SK-N-SH (cell line): Measurements from ENCODE around the gene SYNGR4. TPM values are rescaled to one million over a fixed set of nuclear protein-coding genes. Genes with fewer than 3 reads are reported as not detected.

Source experiments
- CTCF ChIA-PET: fragments of 300-600, 350-600 bp; formaldehyde crosslinking; extraction: SDS; loops from one replicate; lab custom pipeline; 2021; lab: Yijun Ruan, JAX
- POLR2A ChIA-PET: fragments of 350-600 bp; sonication (Branson Sonifier 250); formaldehyde crosslinking; extraction: SDS; loops from one replicate; lab custom pipeline; 2020; ENCODE audit warnings: antibody characterized with exemption, inconsistent platforms; lab: Yijun Ruan, JAX
- DNase-seq: peaks from one replicate; pipeline ENCODE4 v3.0.0; 2012
- H2AFZ ChIP-seq: fragments of 200-600 bp; sonication (generic); 2 replicates; pipeline ENCODE4 v1.8.1; 2016; ENCODE audit warnings: antibody characterized with exemption, mild to moderate bottlenecking, low read depth
- H3F3A ChIP-seq: fragments of 200-600 bp; sonication (generic); replicated peaks from 2 replicates; pipeline ENCODE3; 2016; ENCODE audit warnings: antibody characterized with exemption, mild to moderate bottlenecking; ENCODE audit not compliant: insufficient read depth
- H3K27ac ChIP-seq, 2 experiments: fragments of 200-500 bp in 1 of 2; fragments of 200-600 bp in 1 of 2; sonication (Bioruptor generic) in 1 of 2; sonication (generic), shearing (Covaris generic) in 1 of 2; 2 replicates each; pipeline versions ENCODE4 v1.5.1 to v1.6.1; 2014 to 2016; ENCODE audit warnings: low read depth in 2 of 2, inconsistent platforms in 1 of 2, low read length in 1 of 2, mild to moderate bottlenecking in 1 of 2, mixed read lengths in 1 of 2
- H3K27me3 ChIP-seq: fragments of 200-600 bp; sonication (generic), shearing (Covaris generic); 2 replicates; pipeline ENCODE4 v1.6.1; 2016; ENCODE audit warnings: mixed run types; ENCODE audit not compliant: insufficient read depth
- H3K36me3 ChIP-seq, 2 experiments: fragments of 200-500 bp in 1 of 2; fragments of 200-600 bp in 1 of 2; sonication (Bioruptor generic) in 1 of 2; sonication (generic) in 1 of 2; replicated peaks in 1 of 2; 2 replicates each; pipeline versions ENCODE3 to v1.5.1; 2014 to 2016; ENCODE audit warnings: low read length in 1 of 2, mild to moderate bottlenecking in 1 of 2; ENCODE audit not compliant: insufficient read depth in 2 of 2, control insufficient read depth in 1 of 2
- H3K4me1 ChIP-seq, 2 experiments: fragments of 200-500 bp in 1 of 2; fragments of 200-600 bp in 1 of 2; sonication (Bioruptor generic) in 1 of 2; sonication (generic), shearing (Covaris generic) in 1 of 2; 2 replicates each; pipeline versions ENCODE4 v1.5.1 to v1.6.1; 2014 to 2016; ENCODE audit warnings: low read depth in 1 of 2, low read length in 1 of 2, mixed run types in 1 of 2; ENCODE audit not compliant: insufficient read depth in 2 of 2, control insufficient read depth in 1 of 2
- H3K4me2 ChIP-seq: fragments of 200-600 bp; sonication (generic), shearing (Covaris generic); 2 replicates; pipeline ENCODE4 v1.6.1; 2017; ENCODE audit warnings: mixed run types
- H3K4me3 ChIP-seq, 2 experiments: fragments of 200-500 bp in 1 of 2; fragments of 200-600 bp in 1 of 2; sonication (Bioruptor generic) in 1 of 2; sonication (generic), shearing (Covaris generic) in 1 of 2; 2 replicates each; pipeline versions ENCODE4 v1.5.1 to v1.8.1; 2014 to 2016; ENCODE audit warnings: low read depth in 2 of 2, inconsistent platforms in 1 of 2, low read length in 1 of 2, mild to moderate bottlenecking in 1 of 2, mixed read lengths in 1 of 2, moderate library complexity in 1 of 2
- H3K79me2 ChIP-seq: fragments of 200-600 bp; sonication (generic); 2 replicates; pipeline ENCODE4 v1.8.1; 2017; ENCODE audit warnings: mild to moderate bottlenecking; ENCODE audit not compliant: insufficient read depth
- H3K9ac ChIP-seq: fragments of 200-600 bp; sonication (generic); 2 replicates; pipeline ENCODE4 v1.6.1; 2017; ENCODE audit warnings: mixed run types
- H3K9me2 ChIP-seq: fragments of 200-600 bp; sonication (generic); 2 replicates; pipeline ENCODE4 v1.6.1; 2017; ENCODE audit warnings: mixed run types
- H3K9me3 ChIP-seq: fragments of 200-600 bp; sonication (generic); 2 replicates; pipeline ENCODE4 v1.6.1; 2017; ENCODE audit warnings: mixed run types, mild to moderate bottlenecking, moderate library complexity
- H4K20me1 ChIP-seq: fragments of 200-600 bp; sonication (generic); 2 replicates; pipeline ENCODE4 v1.6.1; 2017; ENCODE audit warnings: mild to moderate bottlenecking, mixed run types; ENCODE audit not compliant: insufficient read depth
- CHD2 ChIP-seq: fragments of 150-350 bp; IDR thresholded peaks from 2 replicates; pipeline ENCODE4 v1.6.1; 2018; ENCODE audit warnings: low read length; ENCODE audit not compliant: partially characterized antibody
- ELF1 ChIP-seq: IDR thresholded peaks from 2 replicates; pipeline ENCODE4 v1.4.0; 2012
- FOSL2 ChIP-seq: IDR thresholded peaks from 2 replicates; pipeline ENCODE4 v1.4.0; 2012; ENCODE audit warnings: low read depth, mild to moderate bottlenecking, moderate library complexity, borderline replicate concordance
- FOXJ3 ChIP-seq: sonication (generic); formaldehyde crosslinking; IDR thresholded peaks from 2 replicates; pipeline ENCODE4 v1.5.1; 2020; ENCODE audit warnings: mild to moderate bottlenecking, missing genetic modification reagents
- FOXM1 ChIP-seq: IDR thresholded peaks from 2 replicates; pipeline ENCODE4 v1.4.0; 2012; ENCODE audit warnings: low read depth, mild to moderate bottlenecking
- GABPA ChIP-seq: IDR thresholded peaks from 2 replicates; pipeline ENCODE4 v1.4.0; 2012; ENCODE audit warnings: low read depth, mild to moderate bottlenecking
- JUND ChIP-seq: IDR thresholded peaks from 2 replicates; pipeline ENCODE4 v1.4.0; 2012
- POLR2AphosphoS5 ChIP-seq: IDR thresholded peaks from 2 replicates; pipeline ENCODE4 v1.6.1; 2012; ENCODE audit warnings: low read depth, low read length
- RAD21 ChIP-seq: IDR thresholded peaks from 2 replicates; pipeline ENCODE4 v1.6.1; 2012; ENCODE audit warnings: mild to moderate bottlenecking, low read length
- RCOR1 ChIP-seq: fragments of 150-350 bp; IDR thresholded peaks from 2 replicates; pipeline ENCODE4 v1.6.1; 2017; ENCODE audit warnings: antibody characterized with exemption, low read length
- RFX5 ChIP-seq: IDR thresholded peaks from 2 replicates; pipeline ENCODE4 v1.6.1; 2012; ENCODE audit warnings: mild to moderate bottlenecking, improper control_type of control experiment, low read length
- RXRA ChIP-seq: IDR thresholded peaks from 2 replicates; pipeline ENCODE4 v1.4.0; 2012; ENCODE audit warnings: low read depth, mild to moderate bottlenecking, borderline replicate concordance
- SIN3A ChIP-seq: IDR thresholded peaks from 2 replicates; pipeline ENCODE4 v1.6.1; 2012; ENCODE audit warnings: low read depth, mild to moderate bottlenecking, low read length, moderate library complexity, borderline replicate concordance
- TAF1 ChIP-seq: IDR thresholded peaks from 2 replicates; pipeline ENCODE4 v1.6.1; 2012; ENCODE audit warnings: low read depth, mild to moderate bottlenecking, low read length, moderate library complexity, borderline replicate concordance
- TEAD4 ChIP-seq: IDR thresholded peaks from 2 replicates; pipeline ENCODE4 v1.4.0; 2012; ENCODE audit warnings: mild to moderate bottlenecking, borderline replicate concordance; ENCODE audit not compliant: insufficient read depth
- YY1 ChIP-seq: IDR thresholded peaks from 2 replicates; pipeline ENCODE4 v1.4.0; 2012; ENCODE audit warnings: low read depth, mild to moderate bottlenecking
- whole genome bisulfite sequencing: methylation state at CpG from one replicate; pipeline ENCODE4 v1.1.6; 2017; ENCODE audit warnings: low lambda C conversion rate; 5-methylcytosine and 5-hydroxymethylcytosine counted together
- polyA plus RNA-seq, 3 experiments: library from polyadenylated mRNA; depleted of rRNA; stranded (reverse); fragments of >200 nt; gene quantifications; 2 replicates each; pipeline ENCODE4 v1.2.3, GENCODE V29; 2012
- TF ChIP-seq, protein P1 (sequence below): IDR thresholded peaks from 2 replicates; pipeline ENCODE4 v1.4.0; 2012; ENCODE audit warnings: low read depth
- TF ChIP-seq, protein P2 (sequence below): fragments of 150-350 bp; IDR thresholded peaks from 2 replicates; pipeline ENCODE4 v1.6.1; 2017; ENCODE audit warnings: antibody characterized with exemption, low read length, low read depth, borderline replicate concordance
- TF ChIP-seq, protein P3 (sequence below): IDR thresholded peaks from 2 replicates; pipeline ENCODE4 v1.4.0; 2012; ENCODE audit warnings: low read depth, borderline replicate concordance
- TF ChIP-seq, protein P4 (sequence below): fragments of 150-350 bp; IDR thresholded peaks from 2 replicates; pipeline ENCODE4 v1.6.1; 2016; ENCODE audit warnings: mild to moderate bottlenecking, low read depth, low read length
- TF ChIP-seq, protein P5 (sequence below): IDR thresholded peaks from 2 replicates; pipeline ENCODE4 v1.4.0; 2012; ENCODE audit warnings: low read depth, borderline replicate concordance
- TF ChIP-seq, protein P6 (sequence below): fragments of 200-600 bp; sonication (generic); IDR thresholded peaks from 2 replicates; pipeline ENCODE4 v1.6.1; 2017; ENCODE audit warnings: antibody characterized with exemption, mild to moderate bottlenecking, moderate library complexity

The SYNGR4 gene
- polyA plus RNA-seq, 1 of the 3 experiments (the other 2 are of a cell fraction), result 0.08 TPM

DNA sequence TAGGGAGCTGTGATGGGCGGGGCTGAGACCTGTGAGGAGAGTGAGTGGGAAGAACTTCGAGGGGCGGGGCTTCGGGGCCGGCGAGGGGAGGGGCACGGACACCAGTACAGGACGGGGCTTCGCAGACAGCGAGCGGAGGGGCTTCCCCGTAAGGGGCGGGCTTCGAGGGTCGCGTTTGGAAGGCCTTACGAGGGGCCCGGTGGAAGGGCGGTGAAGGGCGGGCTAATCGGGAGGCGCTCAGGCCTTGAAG is 42.9 kb upstream of the SYNGR4 start (continued):
- TF ChIP-seq, protein P1, sequence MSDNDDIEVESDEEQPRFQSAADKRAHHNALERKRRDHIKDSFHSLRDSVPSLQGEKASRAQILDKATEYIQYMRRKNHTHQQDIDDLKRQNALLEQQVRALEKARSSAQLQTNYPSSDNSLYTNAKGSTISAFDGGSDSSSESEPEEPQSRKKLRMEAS, result no peak
- no peak for TF ChIP-seq YY1
- TF ChIP-seq, protein P2, sequence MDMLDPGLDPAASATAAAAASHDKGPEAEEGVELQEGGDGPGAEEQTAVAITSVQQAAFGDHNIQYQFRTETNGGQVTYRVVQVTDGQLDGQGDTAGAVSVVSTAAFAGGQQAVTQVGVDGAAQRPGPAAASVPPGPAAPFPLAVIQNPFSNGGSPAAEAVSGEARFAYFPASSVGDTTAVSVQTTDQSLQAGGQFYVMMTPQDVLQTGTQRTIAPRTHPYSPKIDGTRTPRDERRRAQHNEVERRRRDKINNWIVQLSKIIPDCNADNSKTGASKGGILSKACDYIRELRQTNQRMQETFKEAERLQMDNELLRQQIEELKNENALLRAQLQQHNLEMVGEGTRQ, result no peak
- TF ChIP-seq FOXJ3 (CRISPR knock-in tag), result no peak
- TF ChIP-seq SIN3A, result no peak
- TF ChIP-seq RXRA, result no peak
- TF ChIP-seq TEAD4, result no peak

DNA sequence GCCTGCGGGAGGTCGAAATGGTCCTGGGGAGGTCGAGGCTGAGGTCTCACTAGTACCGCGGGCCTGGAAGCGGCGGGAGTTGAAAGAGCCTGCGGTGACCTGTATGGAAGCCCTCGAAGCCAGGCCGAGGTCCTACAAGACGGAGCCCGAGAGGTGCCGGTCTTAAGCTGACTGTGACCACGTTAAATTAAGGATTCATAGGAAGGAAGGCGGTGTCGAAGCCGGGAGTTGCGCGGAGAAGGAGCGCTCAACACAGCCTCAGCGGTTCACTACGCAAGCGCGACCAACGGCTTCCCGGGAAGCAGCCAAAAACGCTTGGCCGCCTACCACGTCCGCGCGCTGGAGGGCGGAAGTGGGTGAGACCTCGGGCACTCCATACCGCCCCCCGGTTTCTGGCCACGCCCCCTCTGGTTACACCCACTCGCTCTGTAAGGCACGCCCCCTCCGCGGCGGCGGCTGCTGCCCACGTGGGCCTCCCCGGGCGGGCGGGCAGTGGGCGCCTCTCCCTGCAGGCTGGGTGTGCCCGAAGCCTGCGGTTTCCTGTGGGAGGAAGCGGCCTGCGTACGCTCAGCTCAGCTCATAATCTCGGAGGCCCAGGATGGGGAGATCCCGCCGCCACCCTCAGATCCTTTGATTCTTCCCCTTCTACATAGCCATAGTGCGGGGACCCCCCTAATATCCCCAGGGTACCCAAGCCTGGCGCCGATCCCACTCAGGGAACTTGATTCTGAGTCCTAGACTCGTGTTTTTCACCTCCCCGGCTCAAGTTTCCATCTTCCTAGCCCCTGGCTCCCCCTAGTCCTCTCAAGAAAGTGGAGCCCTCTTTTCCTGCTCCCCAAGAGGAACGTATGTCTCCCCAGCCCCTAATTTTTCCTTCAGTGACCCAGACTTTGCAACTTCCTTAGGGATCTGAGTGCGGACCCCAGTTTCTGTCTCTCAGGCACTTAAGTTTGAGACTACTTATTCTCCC is 42.3 kb upstream of the SYNGR4 start:
- Histone ChIP-seq H3K36me3 (no peaks in the 10 kb centered on the region), H3K27me3 (no peaks in the 10 kb centered on the region), H4K20me1 (no peaks in the 10 kb centered on the region), H3K9me3 (no peaks in the 10 kb centered on the region), H3K4me2 (peak overlapping the region; percentile 93), H3K79me2 (peaks cover 21% of the 10 kb centered on the region), H3K4me3 (peak overlapping the region; percentile 64 to 67), H3F3A (peaks cover 13% of the 10 kb centered on the region), H3K9ac (peak overlapping the region; percentile 91), H3K27ac (peak overlapping the region; percentile 97), H3K4me1 (peaks cover 14 to 32% of the 10 kb centered on the region in 2 experiments), H3K9me2 (no peaks in the 10 kb centered on the region), H2AFZ (peak overlapping the region; percentile 70; the same call in 1 of the 2 replicates)
- ChIA-PET POLR2A (interaction anchor here (1.0 kb wide), 2 partner anchors 8 to 10 kb away, joined by 3 to 8 read pairs; no protein-coding TSS in a partner anchor), CTCF (interaction anchor here (0.5 to 1.4 kb wide), 6 partner anchors 7 to 1203 kb away, joined by 3 to 7 read pairs (median 3); no protein-coding TSS in a partner anchor)
- DNase-seq, result peak; percentile 99
- WGBS, result 6% methylated on average over 28 of the region's 63 CpGs
- TF ChIP-seq CHD2 (peak; percentile 69), JUND (no peak), FOXM1 (no peak), TAF1 (peak; percentile 84; the same call in 1 of the 2 replicates), ELF1 (peak; percentile 81), RFX5 (no peak), GABPA (peak; percentile 21; the same call in 1 of the 2 replicates), FOXJ3 (CRISPR knock-in tag) (no peak), FOSL2 (no peak), RCOR1 (no peak; the same call in 1 of the 2 replicates), POLR2AphosphoS5 (peak; percentile 86), RAD21 (no peak)
- TF ChIP-seq, protein P3, sequence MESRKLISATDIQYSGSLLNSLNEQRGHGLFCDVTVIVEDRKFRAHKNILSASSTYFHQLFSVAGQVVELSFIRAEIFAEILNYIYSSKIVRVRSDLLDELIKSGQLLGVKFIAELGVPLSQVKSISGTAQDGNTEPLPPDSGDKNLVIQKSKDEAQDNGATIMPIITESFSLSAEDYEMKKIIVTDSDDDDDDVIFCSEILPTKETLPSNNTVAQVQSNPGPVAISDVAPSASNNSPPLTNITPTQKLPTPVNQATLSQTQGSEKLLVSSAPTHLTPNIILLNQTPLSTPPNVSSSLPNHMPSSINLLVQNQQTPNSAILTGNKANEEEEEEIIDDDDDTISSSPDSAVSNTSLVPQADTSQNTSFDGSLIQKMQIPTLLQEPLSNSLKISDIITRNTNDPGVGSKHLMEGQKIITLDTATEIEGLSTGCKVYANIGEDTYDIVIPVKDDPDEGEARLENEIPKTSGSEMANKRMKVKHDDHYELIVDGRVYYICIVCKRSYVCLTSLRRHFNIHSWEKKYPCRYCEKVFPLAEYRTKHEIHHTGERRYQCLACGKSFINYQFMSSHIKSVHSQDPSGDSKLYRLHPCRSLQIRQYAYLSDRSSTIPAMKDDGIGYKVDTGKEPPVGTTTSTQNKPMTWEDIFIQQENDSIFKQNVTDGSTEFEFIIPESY, result no peak
- TF ChIP-seq, protein P1, result peak; percentile 98
- TF ChIP-seq, protein P4, sequence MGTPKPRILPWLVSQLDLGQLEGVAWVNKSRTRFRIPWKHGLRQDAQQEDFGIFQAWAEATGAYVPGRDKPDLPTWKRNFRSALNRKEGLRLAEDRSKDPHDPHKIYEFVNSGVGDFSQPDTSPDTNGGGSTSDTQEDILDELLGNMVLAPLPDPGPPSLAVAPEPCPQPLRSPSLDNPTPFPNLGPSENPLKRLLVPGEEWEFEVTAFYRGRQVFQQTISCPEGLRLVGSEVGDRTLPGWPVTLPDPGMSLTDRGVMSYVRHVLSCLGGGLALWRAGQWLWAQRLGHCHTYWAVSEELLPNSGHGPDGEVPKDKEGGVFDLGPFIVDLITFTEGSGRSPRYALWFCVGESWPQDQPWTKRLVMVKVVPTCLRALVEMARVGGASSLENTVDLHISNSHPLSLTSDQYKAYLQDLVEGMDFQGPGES, result no peak
- TF ChIP-seq, protein P5, sequence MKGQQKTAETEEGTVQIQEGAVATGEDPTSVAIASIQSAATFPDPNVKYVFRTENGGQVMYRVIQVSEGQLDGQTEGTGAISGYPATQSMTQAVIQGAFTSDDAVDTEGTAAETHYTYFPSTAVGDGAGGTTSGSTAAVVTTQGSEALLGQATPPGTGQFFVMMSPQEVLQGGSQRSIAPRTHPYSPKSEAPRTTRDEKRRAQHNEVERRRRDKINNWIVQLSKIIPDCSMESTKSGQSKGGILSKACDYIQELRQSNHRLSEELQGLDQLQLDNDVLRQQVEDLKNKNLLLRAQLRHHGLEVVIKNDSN, result peak; percentile 90
- TF ChIP-seq, protein P6, sequence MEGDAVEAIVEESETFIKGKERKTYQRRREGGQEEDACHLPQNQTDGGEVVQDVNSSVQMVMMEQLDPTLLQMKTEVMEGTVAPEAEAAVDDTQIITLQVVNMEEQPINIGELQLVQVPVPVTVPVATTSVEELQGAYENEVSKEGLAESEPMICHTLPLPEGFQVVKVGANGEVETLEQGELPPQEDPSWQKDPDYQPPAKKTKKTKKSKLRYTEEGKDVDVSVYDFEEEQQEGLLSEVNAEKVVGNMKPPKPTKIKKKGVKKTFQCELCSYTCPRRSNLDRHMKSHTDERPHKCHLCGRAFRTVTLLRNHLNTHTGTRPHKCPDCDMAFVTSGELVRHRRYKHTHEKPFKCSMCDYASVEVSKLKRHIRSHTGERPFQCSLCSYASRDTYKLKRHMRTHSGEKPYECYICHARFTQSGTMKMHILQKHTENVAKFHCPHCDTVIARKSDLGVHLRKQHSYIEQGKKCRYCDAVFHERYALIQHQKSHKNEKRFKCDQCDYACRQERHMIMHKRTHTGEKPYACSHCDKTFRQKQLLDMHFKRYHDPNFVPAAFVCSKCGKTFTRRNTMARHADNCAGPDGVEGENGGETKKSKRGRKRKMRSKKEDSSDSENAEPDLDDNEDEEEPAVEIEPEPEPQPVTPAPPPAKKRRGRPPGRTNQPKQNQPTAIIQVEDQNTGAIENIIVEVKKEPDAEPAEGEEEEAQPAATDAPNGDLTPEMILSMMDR, result no peak
- TF ChIP-seq, protein P2, result peak; percentile 67
